Neural progenitor cell (in vitro differentiated cells): ENCODE data around the gene OMG. TPM values are rescaled to one million over a fixed set of nuclear protein-coding genes. Genes with fewer than 3 reads are reported as not detected.

ENCODE experiments used
- DNase-seq: peaks from one replicate; pipeline ENCODE4 v3.0.0-alpha.2; 2016; ENCODE audit warnings: low spot score
- H2AFZ ChIP-seq: fragments of 200-600 bp; sonication (generic); replicated peaks from 2 replicates; pipeline ENCODE4 v1.6.1; 2016; ENCODE audit warnings: antibody characterized with exemption
- H3F3A ChIP-seq: fragments of 200-600 bp; sonication (generic); 2 replicates; pipeline ENCODE4 v1.6.1; 2016; ENCODE audit warnings: antibody characterized with exemption, low read depth
- H3K27ac ChIP-seq: fragments of 200-600 bp; sonication (generic); 2 replicates; pipeline ENCODE4 v1.5.1; 2016; ENCODE audit warnings: mild to moderate bottlenecking
- H3K27me3 ChIP-seq: fragments of 200-600 bp; sonication (generic); 2 replicates; pipeline ENCODE4 v1.6.1; 2016; ENCODE audit warnings: mild to moderate bottlenecking, moderate library complexity
- H3K36me3 ChIP-seq: fragments of 200-600 bp; sonication (generic); 2 replicates; pipeline ENCODE4 v1.5.1; 2016
- H3K4me1 ChIP-seq: fragments of 200-600 bp; sonication (generic); 2 replicates; pipeline ENCODE4 v1.6.1; 2016; ENCODE audit warnings: mixed run types
- H3K4me2 ChIP-seq: fragments of 200-600 bp; sonication (generic); 2 replicates; pipeline ENCODE4 v1.6.1; 2016
- H3K4me3 ChIP-seq: fragments of 200-600 bp; sonication (generic); 2 replicates; pipeline ENCODE4 v1.5.1; 2016
- H3K79me2 ChIP-seq: fragments of 200-600 bp; sonication (generic); 2 replicates; pipeline ENCODE4 v1.6.1; 2016; ENCODE audit warnings: low read depth
- H3K9ac ChIP-seq: fragments of 200-600 bp; sonication (generic); 2 replicates; pipeline ENCODE4 v1.6.1; 2016
- H3K9me3 ChIP-seq: fragments of 200-600 bp; sonication (generic); 2 replicates; pipeline ENCODE4 v1.5.1; 2016; ENCODE audit warnings: low read depth
- H4K20me1 ChIP-seq: fragments of 200-600 bp; sonication (generic); 2 replicates; pipeline ENCODE4 v1.6.1; 2016; ENCODE audit warnings: low read depth
- H3K27ac Mint-ChIP-seq: 3 replicates; pipeline ENCODE4 v1.8.0; 2021; ENCODE audit warnings: mixed read lengths
- H3K27me3 Mint-ChIP-seq: 2 replicates; pipeline ENCODE4 v1.8.0; 2022; ENCODE audit warnings: low read depth, mild to moderate bottlenecking, inconsistent platforms, moderate library complexity, mixed read lengths; ENCODE audit not compliant: insufficient read depth
- H3K36me3 Mint-ChIP-seq: 3 replicates; pipeline ENCODE4 v1.8.0; 2021; ENCODE audit warnings: mixed read lengths
- H3K4me1 Mint-ChIP-seq: 3 replicates; pipeline ENCODE4 v1.8.0; 2021; ENCODE audit warnings: mixed read lengths
- H3K4me3 Mint-ChIP-seq: 3 replicates; pipeline ENCODE4 v1.8.0; 2021; ENCODE audit warnings: mild to moderate bottlenecking, moderate library complexity, mixed read lengths
- H3K9me3 Mint-ChIP-seq: 3 replicates; pipeline ENCODE4 v1.8.0; 2020; ENCODE audit warnings: mixed read lengths
- CTCF ChIP-seq: fragments of 200-600 bp; sonication (generic); IDR thresholded peaks from 2 replicates; pipeline ENCODE4 v1.5.1; 2017; ENCODE audit warnings: antibody characterized with exemption, mild to moderate bottlenecking
- EZH2 ChIP-seq: fragments of 200-600 bp; sonication (generic); IDR thresholded peaks from 2 replicates; pipeline ENCODE4 v1.6.1; 2017; ENCODE audit warnings: antibody characterized with exemption, mild to moderate bottlenecking, moderate library complexity
- EZH2phosphoT487 ChIP-seq: fragments of 200-600 bp; sonication (generic); IDR thresholded peaks from 2 replicates; pipeline ENCODE4 v1.6.1; 2017; ENCODE audit warnings: antibody characterized with exemption
- total RNA-seq: library from RNA; depleted of rRNA; stranded (reverse); fragments of >200 nt; gene quantifications from 2 replicates; pipeline ENCODE4 v1.2.3, GENCODE V29; 2015; ENCODE audit warnings: low replicate concordance

OMG gene
- total RNA-seq, 1 donor from 2014 or later, result not detected

DNA sequence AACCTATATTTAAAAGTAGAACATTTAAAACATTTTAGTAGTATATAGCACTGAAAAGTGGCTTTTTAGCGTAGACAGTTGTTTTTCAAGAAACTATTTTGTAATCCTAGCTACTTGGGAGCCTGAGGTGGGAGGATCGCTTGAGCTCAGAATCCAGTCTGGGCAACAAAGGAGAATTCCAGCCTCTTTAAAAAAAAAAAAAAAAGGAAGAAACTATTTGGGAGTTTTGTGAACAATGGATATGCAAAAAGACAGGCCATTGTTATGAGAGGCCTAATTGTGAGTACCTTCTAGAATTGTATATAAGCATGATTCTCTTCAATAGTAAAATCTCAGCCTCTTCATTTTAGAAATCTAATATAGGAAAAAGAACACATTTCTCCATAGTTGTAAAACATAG, 17.6 kb downstream of the OMG start:
- DNase-seq, result no peak
- H3K4me3 Mint-ChIP-seq, result no peak overlapping the region
- Histone ChIP-seq H3K4me1 (peaks cover 9% of the 10 kb centered on the region), H3K27me3 (no peaks in the 10 kb centered on the region), H3F3A (no peaks in the 10 kb centered on the region), H3K79me2 (no peaks in the 10 kb centered on the region), H4K20me1 (no peaks in the 10 kb centered on the region), H3K9ac (no peak overlapping the region), H3K4me2 (no peak overlapping the region), H3K4me3 (no peak overlapping the region), H3K27ac (no peak overlapping the region), H3K36me3 (peaks cover 2% of the 10 kb centered on the region), H2AFZ (no peak overlapping the region), H3K9me3 (no peaks in the 10 kb centered on the region)
- no peaks in the 10 kb centered on the region for H3K27me3 Mint-ChIP-seq
- H3K36me3 Mint-ChIP-seq, result peaks cover 32% of the 10 kb centered on the region
- H3K4me1 Mint-ChIP-seq, result no peaks in the 10 kb centered on the region
- TF ChIP-seq EZH2 (no peak), EZH2phosphoT487 (no peak), CTCF (no peak)
- no peaks in the 10 kb centered on the region for H3K9me3 Mint-ChIP-seq
- H3K27ac Mint-ChIP-seq, result no peak overlapping the region

DNA sequence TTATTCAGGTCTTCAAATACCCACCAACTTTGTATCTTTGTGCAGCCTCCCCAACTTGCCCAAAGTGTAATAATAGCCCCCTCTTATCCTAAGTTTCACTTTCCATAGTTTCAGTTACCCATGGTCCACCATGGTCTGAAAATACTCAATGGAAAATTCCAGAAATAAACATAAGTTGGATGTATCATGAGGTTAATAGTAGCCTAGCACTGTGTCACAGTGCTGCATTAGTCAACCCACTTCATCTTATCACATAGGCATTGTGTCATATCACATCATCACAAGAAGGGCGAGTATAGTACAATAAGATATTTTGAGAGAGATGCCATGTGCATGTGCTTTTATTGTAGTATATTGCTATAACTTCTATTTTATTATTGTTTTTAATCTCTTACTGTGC, 21.9 kb downstream of the OMG start:
- Mint-ChIP-seq H3K27ac (no peak overlapping the region), H3K27me3 (no peaks in the 10 kb centered on the region), H3K36me3 (peaks cover 27% of the 10 kb centered on the region), H3K9me3 (no peaks in the 10 kb centered on the region), H3K4me1 (no peaks in the 10 kb centered on the region), H3K4me3 (no peak overlapping the region)
- DNase-seq, result no peak
- Histone ChIP-seq H3F3A (no peaks in the 10 kb centered on the region), H3K27ac (no peak overlapping the region), H3K4me2 (no peak overlapping the region), H3K36me3 (peaks cover 2% of the 10 kb centered on the region), H3K4me3 (no peak overlapping the region), H3K4me1 (peaks cover 9% of the 10 kb centered on the region), H2AFZ (no peak overlapping the region), H3K9ac (no peak overlapping the region), H3K79me2 (no peaks in the 10 kb centered on the region), H3K27me3 (no peaks in the 10 kb centered on the region), H3K9me3 (no peaks in the 10 kb centered on the region), H4K20me1 (no peaks in the 10 kb centered on the region)
- TF ChIP-seq EZH2 (no peak), EZH2phosphoT487 (no peak), CTCF (no peak)

DNA sequence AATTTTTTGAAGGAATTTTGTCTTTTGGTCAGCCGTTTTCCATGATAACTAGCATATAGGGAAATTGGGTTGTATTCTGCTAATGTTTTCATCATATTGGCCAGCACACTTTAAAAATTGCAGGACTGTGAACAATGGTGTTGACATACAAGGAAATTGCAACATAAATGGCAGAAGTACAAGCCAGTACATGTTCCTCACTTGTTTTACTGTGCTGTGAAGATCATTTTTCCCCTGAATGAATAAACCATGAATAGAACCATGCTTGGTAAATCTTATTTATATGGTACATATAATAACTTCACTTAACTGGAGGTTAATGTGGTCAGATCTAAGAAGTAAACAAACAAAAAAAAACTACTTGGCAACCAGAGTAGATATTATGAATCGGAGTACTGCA, 22.8 kb downstream of the OMG start:
- TF ChIP-seq CTCF (no peak), EZH2 (no peak), EZH2phosphoT487 (no peak)
- Histone ChIP-seq H3K9ac (no peak overlapping the region), H3K4me3 (no peak overlapping the region), H3K4me2 (no peak overlapping the region), H4K20me1 (no peaks in the 10 kb centered on the region), H3K27ac (no peak overlapping the region), H2AFZ (no peak overlapping the region), H3K27me3 (no peaks in the 10 kb centered on the region), H3K36me3 (peaks cover 2% of the 10 kb centered on the region), H3K4me1 (peaks cover 3% of the 10 kb centered on the region), H3K9me3 (no peaks in the 10 kb centered on the region), H3F3A (no peaks in the 10 kb centered on the region), H3K79me2 (no peaks in the 10 kb centered on the region)
- H3K27me3 Mint-ChIP-seq, result no peaks in the 10 kb centered on the region
- no peak for DNase-seq
- no peak overlapping the region for H3K27ac Mint-ChIP-seq
- H3K4me1 Mint-ChIP-seq, result peaks cover 8% of the 10 kb centered on the region
- no peak overlapping the region for H3K4me3 Mint-ChIP-seq
- H3K9me3 Mint-ChIP-seq, result no peaks in the 10 kb centered on the region
- peaks cover 31% of the 10 kb centered on the region for H3K36me3 Mint-ChIP-seq
